HG02852 (cell line): ENCODE results near the gene OR2F2.

Experiments used
- ATAC-seq: cut with Tn5 transposase; IDR thresholded peaks from one replicate; pipeline ENCODE4 v1.9.1; 2021; ENCODE audit warnings: mild to moderate bottlenecking, moderate library complexity; ENCODE audit not compliant: unreplicated experiment

Gene OR2F2, protein sequence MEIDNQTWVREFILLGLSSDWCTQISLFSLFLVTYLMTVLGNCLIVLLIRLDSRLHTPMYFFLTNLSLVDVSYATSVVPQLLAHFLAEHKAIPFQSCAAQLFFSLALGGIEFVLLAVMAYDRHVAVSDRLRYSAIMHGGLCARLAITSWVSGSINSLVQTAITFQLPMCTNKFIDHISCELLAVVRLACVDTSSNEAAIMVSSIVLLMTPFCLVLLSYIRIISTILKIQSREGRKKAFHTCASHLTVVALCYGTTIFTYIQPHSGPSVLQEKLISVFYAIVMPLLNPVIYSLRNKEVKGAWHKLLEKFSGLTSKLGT

DNA sequence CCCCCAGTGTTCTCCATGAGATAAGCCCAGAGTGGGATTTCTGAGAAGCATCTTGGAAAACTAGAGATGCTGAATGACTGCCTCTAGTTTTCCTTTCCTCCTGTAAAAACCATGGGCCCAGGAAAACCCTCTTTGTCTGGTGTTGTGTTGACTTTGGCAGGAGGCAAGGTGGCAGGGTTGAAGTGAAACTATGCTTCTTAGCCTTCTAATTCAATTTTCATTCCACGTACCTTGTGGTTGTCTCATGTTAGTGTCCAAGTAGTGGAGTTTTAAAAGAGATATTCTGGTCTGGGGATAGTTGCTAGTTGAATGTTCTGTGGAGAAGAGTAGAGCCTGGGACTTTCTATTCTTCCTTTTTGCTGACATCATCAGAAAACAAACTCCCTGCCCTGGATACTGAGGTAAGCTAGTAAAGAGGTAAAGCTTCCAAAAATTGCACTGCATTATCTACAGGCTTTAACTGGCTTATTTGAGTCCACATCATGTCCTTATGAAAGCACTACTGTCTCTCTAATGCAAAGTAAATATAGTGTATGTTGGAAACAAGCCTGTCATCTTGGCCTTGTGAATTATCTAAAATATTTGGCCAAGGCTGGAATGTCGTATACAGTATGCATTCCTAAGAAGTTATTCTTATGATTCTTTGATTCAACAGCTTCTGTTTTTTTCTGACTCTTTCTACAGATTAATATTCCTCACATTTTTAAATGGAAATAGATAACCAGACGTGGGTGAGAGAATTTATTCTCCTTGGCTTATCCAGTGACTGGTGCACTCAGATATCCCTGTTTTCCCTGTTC, at the start of gene OR2F2:
Gene OR2F2 (plus strand): TSS at position 708 of the 800 bp plus-strand sequence. CDS start 0 bp downstream, at position 708.
- ATAC-seq: no peak

DNA sequence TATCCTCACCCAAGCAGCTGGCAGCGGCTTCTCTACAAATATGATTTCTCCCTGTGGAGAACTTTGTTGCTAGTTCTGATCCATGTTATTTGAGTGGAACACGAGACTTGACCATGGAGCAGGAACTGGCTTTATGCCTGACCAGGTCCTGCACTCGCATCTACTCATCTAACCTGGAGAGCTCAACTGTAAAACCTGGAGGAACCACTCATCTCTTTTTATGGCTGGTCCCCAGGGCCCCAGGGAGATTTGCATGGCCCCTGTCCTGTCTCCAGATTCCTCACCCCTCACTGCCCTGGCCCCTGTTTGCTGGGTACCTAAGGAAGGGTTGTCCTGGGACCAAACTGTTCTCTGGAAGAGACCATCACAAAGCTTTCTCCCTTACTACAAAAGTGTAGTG, 49.1 kb upstream of the OR2F2 start:
- no peak for ATAC-seq

DNA sequence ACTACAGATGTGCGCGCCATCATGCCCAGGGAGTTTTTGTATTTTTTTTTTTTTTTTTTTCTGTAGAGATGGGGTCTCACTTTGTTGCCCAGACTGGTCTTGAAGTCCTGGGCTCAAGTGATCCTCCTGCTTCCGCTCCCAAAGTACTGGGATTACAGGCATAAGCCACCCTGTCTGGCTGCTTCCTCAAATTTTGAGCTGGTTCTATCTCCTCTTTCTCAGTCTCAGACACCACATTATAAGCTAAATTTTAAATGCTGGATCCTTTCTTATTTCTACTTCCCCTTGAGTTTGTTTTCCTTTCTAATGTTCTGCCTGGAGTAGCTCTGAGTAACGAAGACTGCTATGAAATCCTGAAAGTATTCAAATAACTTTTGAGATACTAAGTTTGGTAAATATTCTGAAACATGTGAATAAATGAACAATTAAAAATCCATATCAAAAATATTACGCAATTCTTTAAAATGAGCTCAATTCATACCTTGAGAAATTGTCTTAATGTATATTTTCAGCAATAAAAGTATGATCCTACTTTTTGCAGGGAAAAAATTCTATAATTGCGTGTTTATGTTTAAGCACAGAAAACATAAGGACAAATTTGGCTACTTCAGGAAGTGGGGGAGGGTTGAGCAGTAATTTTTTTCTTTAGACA, 48.1 kb upstream of the OR2F2 start:
- no peak for ATAC-seq

DNA sequence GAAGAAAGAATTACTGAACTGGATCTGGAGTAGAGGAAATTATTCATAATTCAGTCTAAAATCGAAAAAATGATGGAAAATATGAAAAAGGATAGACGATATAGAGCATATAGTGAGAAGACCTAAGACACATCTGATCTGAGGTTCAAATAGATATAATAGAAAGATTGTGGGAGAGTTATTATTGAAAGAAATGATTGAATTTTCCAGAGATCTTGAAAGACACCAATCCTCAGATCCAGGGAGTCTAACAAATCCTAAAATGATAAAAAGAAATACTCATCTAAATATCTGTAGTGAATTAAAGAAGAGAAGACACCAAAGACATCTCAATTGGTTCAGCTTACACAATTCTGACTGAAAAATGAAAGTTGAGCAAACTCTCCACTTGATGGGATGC, 46.0 kb upstream of the OR2F2 start:
- no peak for ATAC-seq

DNA sequence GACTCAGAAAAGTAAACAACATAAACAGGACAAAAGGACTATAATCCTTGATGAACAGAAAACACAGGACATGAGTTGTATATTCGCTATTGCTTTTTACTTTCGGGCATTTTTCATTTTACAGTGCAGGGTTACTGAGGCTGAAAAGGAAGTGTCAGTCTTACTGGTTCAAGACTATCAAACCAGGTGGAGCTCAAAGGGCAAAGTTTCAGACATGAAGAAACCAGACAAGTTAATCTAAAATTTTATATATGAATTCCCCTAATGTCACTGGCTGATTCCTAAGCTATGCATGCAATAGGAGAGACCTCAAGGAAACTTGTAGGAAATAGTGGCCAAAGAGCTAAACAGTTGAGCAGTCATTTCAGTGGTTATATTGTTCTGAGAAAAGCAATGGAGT, 44.5 kb upstream of the OR2F2 start:
- no peak for ATAC-seq

DNA sequence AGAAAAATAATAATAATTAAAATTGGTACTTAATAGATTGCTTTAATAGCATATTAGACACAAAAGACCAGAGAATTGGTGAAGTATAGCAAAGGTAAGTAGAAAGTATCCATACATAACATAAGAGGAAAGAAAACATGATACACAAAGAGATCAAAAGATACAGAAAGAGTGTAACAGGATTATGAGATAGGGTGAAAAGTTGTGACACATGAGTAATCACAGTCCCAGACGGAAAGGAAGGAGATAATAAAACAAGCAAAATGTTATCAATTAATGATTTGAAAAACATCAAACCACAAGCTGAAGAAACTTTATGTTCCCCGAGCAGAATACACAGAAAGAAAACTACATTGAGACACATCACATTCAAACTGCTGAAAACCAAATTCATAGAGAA, 43.6 kb upstream of the OR2F2 start:
- ATAC-seq: no peak

DNA sequence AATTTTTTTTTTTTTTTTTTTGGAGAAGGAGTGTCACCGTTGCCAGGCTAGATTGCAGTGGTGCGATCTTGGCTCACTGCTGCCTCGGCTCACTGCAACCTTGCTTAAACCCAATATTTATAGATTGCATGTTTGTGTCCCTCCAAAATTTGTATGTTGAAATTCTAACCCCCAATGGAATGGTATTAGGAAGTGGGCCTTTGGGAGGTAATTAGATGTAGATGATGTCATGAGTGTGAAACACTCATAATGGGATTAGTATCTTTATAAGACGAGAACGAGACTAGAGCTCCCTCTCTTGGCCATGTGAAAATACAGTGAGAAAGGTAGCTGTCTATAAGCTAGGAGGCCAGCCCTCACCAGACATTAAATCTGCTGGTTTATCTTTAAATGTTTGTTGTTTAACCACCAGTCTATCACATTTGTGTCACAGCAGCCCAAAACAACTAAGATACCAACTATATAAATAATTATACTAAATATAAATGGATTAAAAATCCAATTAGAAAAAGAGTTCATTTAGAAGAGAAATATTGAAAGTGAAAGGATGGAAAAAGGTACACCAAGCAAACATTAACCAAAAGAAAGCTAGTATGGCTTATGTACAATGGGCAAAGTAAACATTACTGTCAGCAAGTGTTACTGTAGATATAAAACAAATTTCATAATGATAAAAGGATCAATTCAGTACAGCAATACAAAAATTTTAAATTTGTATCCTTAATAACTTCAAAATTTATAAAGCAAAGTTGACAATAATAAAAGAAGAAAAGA, 42.3 kb upstream of the OR2F2 start:
- peak; percentile 99 for ATAC-seq

DNA sequence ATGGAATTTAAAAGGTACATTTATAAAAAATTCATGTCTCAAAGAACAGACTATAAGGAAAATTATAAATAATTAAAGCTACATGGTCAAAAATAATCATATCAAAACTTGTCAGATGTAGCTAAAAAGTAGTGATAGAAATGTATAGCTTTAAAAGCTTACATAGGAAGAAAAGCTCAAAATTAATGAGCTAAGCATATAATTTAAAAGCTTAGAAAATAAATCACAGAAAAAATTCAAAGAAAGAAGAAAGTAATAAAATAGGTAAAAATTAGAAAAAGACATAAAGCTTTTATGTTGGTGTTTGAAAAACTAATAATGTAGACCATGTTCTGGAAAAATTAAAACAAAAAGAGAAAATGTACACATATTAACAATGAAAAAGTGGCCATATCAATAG, 38.4 kb upstream of the OR2F2 start:
- no peak for ATAC-seq

DNA sequence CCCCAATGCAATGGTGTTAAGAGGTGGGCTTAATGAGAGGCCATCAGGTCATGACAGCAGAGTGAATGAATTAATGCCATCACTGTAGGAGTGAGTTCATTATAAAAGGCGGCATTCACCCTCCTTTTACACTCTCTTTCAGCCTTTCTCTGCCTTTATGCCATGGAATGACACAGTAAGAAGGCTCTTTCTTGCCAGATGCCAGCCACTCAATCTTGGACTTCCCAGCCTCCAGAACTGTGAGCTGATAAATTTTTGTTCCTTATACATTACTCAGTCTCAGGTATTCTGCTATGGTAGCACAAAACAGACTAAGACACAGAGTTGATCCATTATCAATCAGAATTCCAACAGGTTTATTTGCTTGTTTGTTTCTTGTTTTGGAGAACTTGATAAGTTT, 36.2 kb upstream of the OR2F2 start:
- ATAC-seq: no peak

DNA sequence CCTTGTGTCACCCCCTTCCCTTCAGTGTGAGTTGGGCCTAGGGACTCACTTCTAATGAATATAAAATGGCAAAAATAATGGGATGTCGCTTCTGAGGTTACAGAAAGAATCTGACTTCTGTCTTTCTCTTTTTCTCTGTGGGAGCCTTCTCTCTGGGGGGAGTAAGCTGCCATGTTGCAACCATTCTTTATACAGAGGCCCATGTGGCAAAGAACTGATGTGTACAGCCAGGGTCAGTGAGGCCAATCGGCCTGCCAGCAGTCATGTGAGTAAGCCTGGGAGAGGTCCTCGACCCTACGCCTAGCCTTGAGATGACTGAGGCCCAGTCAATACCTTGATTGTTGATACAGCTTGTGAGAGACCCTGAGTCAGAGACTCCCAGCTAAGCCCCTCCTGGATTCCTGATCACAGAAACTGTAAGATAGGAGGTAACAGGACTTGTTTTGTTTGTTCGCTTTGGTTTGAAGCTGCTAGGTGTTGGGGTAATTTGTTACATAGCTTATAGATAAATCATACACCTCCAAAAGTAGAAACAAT, 34.7 kb upstream of the OR2F2 start:
- no peak for ATAC-seq

DNA sequence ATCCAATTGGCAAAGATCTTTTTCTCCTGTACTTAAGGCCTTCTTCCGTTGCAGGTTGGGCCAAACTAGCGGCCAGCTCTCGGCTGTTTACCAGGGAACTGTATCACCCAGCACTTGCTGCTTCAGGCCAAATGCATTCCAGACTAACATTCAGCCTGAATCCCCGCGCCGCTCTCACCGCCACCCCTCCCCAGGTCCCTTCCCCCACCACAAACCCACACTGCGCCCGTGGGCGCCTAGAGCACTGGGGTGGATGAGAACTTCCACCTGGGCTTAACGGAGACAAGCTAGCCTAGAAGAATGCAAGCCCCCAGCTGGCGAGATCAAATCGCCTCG, 33.7 kb upstream of the OR2F2 start:
- ATAC-seq: no peak

DNA sequence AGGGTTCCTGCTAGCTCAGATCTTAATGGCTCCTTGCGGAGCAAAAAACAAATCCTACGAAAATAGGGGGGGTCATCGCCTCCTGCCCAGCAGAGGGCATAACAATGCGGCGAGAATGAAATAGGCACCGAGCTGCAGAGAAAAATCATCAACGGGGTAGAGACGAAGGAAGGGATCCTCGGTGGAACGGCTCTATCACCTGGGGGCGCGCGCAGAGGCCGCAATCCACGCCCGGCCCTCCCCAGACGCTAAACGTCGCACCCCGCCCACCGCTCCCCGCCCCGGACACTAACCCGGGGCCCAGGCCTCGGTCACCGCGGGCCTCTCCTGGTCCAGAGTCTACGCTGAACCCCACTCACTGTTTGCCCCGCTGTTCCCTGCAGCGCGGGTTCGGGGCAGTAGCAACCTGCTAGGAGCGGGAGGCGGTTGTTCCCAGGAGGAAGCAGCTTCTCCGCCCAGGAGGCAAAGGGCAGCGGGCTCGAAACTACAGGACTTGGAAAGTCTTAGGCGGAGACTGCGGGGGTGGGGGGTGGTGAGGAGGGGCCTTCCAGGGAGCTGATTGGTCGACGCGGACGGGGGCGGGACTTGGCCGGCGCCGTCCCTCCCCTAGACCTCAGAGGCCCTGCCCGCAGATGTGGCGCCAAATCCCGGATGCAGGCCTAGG, 33.2 kb upstream of the OR2F2 start, which contains the start of gene TCAF1:
Gene TCAF1 (minus strand): TSS at position 509 of the 664 bp plus-strand sequence. CDS start 25,568 bp downstream, outside the sequence.
- ATAC-seq: peak; percentile 92

DNA sequence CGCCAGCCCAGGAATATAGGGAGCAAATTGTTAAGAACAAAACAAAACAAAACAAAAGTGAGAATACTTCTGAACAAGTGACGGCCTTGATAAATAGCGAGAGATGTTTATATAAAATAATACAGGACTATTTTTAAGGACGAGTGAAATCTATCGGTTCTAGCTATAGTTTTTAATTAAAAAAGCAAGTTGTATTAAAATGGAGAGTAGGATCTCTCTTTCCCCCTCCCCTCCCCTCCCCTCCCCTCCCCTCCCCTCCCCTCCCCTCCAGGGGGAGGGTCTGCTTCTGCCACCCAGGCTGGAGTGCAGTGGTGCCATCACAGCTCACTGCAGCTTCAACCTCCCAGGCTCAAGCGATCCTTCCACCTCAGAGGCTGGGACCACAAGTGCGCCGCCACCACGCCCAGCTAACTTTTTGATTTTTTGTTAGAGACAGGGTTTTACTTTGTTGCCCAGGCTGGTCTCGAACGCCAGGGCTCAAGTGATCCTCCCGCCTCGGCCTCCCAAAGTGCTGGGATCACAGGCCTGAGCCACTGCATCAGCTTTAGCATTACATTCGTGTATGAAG, 32.6 kb upstream of the OR2F2 start:
- ATAC-seq: no peak

DNA sequence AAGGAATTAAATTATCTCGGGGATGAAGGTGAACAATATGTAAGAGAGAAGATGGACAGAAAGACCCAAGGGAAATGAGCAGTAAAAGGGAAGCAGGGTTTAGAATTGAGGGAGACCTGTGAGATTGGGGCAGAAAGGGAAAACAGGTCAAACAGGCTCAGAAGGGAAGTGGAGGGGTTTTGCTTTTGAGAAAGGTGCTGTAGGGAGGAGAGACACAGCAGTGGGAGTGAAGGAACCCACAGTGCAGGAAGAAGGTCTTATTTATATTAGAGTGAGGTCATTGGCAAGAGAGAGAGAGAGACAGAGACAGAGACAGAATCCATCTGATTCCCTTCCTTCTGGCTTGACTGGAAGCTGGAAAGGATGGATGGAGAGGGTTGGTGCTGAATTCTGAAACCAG, 29.5 kb upstream of the OR2F2 start:
- ATAC-seq: no peak

DNA sequence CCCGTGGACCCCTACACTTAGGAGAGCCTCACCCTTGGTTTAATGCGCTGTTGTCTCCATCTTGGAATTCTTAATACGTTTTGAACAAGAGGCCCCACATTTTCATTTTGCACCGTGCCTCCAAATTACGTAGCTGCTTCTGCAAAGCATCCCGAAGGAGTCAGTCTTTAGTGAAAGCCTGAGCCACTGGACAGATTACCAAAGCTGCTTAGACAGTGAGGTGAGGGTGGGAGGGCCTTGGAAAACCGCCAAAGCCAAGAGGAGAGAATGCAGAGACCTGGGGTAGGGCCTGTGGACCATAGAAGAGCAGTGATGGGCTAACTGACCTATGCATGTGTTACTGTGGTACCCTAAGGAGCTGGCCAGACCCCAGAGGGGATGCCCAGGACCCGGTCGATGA, 28.9 kb upstream of the OR2F2 start:
- ATAC-seq: no peak

DNA sequence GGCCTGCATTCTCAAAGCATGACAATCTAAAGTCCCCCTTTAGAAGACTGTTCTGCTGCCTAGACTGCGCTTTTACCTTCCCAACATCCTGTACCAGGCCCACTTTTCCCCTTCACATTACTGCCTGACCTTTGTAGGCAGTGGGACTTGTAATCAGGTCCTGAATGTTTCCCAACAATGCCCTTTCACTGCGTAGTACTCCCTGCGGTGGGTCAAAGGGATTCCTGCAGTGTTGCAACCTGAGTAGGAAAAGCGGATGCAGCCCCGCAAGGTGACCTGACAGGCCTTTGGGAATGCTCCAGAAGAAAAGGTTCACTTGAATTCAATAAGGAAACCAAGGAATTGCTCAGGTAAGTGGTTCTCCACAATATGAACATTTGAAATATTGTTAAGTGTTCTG, 28.1 kb upstream of the OR2F2 start:
- ATAC-seq: no peak

DNA sequence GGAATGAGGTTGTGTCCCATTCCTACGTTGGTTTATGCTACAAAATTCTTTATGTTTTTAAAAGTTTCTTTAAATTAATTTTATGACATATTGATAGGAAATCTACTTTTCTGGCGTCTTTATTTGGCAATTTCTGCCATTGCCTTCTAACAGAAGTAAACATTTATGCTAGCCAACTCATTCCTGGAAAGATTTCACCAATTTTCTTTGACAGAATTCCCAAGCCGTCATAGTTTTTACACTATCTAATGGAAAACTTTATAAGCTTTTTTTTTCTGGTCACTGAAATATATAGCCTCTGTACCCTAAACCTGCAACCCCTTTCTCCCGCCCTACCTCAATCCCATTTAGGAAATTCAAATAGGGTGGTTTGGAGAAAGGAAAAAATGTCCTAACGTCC, 26.9 kb upstream of the OR2F2 start:
- no peak for ATAC-seq

DNA sequence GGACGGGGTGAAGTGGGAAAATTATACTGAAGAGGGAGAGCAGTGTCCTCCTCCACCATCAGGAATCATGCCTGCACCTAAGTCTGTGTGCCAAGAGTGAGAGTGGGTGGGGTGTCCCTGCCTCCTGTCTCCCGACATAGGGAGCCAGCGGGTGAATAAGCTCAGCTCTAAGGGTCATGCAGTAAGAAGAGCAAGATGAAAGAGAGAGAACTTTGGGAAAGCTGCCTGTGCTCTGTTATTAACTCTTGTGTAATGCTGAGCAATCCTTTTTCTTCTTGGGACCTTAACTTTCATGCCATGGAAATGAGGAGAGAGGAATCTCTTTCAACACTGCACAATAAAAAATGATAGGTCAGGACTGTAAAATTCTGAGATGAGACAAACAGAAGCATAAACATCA, 25.2 kb upstream of the OR2F2 start:
- ATAC-seq: no peak

DNA sequence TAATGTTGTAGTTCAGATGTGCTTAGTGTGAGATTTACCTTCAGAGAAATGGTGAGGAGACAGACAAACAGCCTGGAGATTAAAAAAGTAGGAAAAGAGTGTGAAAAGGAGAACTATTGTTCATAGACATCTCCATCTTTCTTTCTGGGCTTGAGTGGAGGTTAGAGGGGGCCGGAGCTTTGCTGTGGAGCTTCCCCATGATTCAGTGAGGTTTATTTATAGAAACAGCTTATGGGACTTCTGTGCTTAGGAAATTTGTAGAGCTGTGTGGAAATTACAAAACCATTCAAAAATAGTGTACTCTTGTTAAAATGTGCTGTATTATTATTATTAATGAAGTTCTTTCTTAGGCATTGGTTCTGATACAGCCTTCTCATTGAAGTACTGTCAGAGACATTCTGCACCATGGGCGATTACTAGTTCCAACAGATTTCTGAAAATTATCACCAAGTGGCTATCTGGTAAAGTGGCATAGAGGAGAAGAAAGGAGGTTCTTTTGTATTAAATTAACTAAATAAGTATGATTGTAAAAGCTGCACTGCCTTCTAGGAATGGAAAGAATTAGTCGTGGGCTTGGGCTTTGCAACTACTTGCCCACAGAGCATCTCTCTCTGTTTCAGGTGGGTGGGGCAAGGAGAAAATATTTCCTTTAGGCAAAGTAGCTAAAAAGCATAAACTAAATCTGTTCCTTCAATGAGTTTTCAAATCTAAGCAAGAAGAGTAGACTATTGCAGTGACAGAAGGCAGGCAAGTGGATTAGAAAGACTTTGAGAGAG, 24.4 kb upstream of the OR2F2 start:
- ATAC-seq: no peak
